Stimulated activated naive CD8-positive, alpha-beta T cell treated with anti-CD3 and anti-CD28 coated beads, Interleukin-15, Interleukin-2, amounts not matched to agents 100 ng/mL and 50 ng/mL, for 24 hours (primary cell): Measurements from ENCODE around the gene DCC.

Experiments
- H3K27ac Mint-ChIP-seq: one replicate; pipeline ENCODE4 v1.8.0; 2021; ENCODE audit warnings: mild to moderate bottlenecking, mixed read lengths
- H3K27me3 Mint-ChIP-seq: one replicate; pipeline ENCODE4 v1.8.0; 2021; ENCODE audit warnings: mixed read lengths
- H3K36me3 Mint-ChIP-seq: one replicate; pipeline ENCODE4 v1.8.0; 2021; ENCODE audit warnings: low read depth, mixed read lengths
- H3K4me1 Mint-ChIP-seq: one replicate; pipeline ENCODE4 v1.8.0; 2021; ENCODE audit warnings: low read depth, mixed read lengths
- H3K4me3 Mint-ChIP-seq: one replicate; pipeline ENCODE4 v1.8.0; 2021; ENCODE audit warnings: mild to moderate bottlenecking, mixed read lengths
- H3K9me3 Mint-ChIP-seq: one replicate; pipeline ENCODE4 v1.8.0; 2021; ENCODE audit warnings: mixed read lengths

Gene DCC

GRCh38 chr18:52339891-52340371 is at the start of gene DCC:
Gene DCC, plus strand, starts transcription at chr18:52340197. Its CDS starts 591 bp downstream, at chr18:52340788.
- no peak within 1 kb of the TSS for H3K27ac Mint-ChIP-seq
- no peaks in the 10 kb centered on the region for H3K4me1 Mint-ChIP-seq
- peaks cover 4% of the 10 kb centered on the region for H3K27me3 Mint-ChIP-seq
- H3K36me3 Mint-ChIP-seq: no peaks in the 10 kb centered on the region
- H3K4me3 Mint-ChIP-seq: no peak within 1 kb of the TSS
- H3K9me3 Mint-ChIP-seq: no peaks in the 10 kb centered on the region

GRCh38 chr18:52310651-52311050 is 29.3 kb upstream of the DCC start:
- Mint-ChIP-seq H3K36me3 (no peaks in the 10 kb centered on the region), H3K27me3 (no peaks in the 10 kb centered on the region), H3K4me1 (no peaks in the 10 kb centered on the region), H3K4me3 (no peak overlapping the region), H3K27ac (no peak overlapping the region), H3K9me3 (peaks cover 18% of the 10 kb centered on the region)

GRCh38 chr18:52311331-52311730 is 28.7 kb upstream of the DCC start:
- Mint-ChIP-seq H3K9me3 (peaks cover 19% of the 10 kb centered on the region), H3K27ac (no peak overlapping the region), H3K4me3 (no peak overlapping the region), H3K36me3 (no peaks in the 10 kb centered on the region), H3K27me3 (no peaks in the 10 kb centered on the region), H3K4me1 (no peaks in the 10 kb centered on the region)

GRCh38 chr18:52312346-52312745 is 27.7 kb upstream of the DCC start:
- Mint-ChIP-seq H3K4me1 (no peaks in the 10 kb centered on the region), H3K27me3 (no peaks in the 10 kb centered on the region), H3K36me3 (no peaks in the 10 kb centered on the region), H3K4me3 (no peak overlapping the region), H3K9me3 (peaks cover 26% of the 10 kb centered on the region), H3K27ac (no peak overlapping the region)

- Mint-ChIP-seq H3K9me3 (peaks cover 26% of the 10 kb centered on the region), H3K4me1 (no peaks in the 10 kb centered on the region), H3K27ac (no peak overlapping the region), H3K36me3 (no peaks in the 10 kb centered on the region), H3K4me3 (no peak overlapping the region), H3K27me3 (no peaks in the 10 kb centered on the region)
Observed at GRCh38 chr18:52313213-52313612, 26.8 kb upstream of the DCC start.

- no peak overlapping the region for H3K27ac Mint-ChIP-seq
- no peak overlapping the region for H3K4me3 Mint-ChIP-seq
- no peaks in the 10 kb centered on the region for H3K4me1 Mint-ChIP-seq
- no peaks in the 10 kb centered on the region for H3K27me3 Mint-ChIP-seq
- peaks cover 15% of the 10 kb centered on the region for H3K9me3 Mint-ChIP-seq
- no peaks in the 10 kb centered on the region for H3K36me3 Mint-ChIP-seq
Observed at GRCh38 chr18:52319424-52319983, 20.5 kb upstream of the DCC start.

- Mint-ChIP-seq H3K9me3 (no peaks in the 10 kb centered on the region), H3K27ac (no peak overlapping the region), H3K27me3 (no peaks in the 10 kb centered on the region), H3K4me1 (no peaks in the 10 kb centered on the region), H3K36me3 (no peaks in the 10 kb centered on the region), H3K4me3 (no peak overlapping the region)
Observed at GRCh38 chr18:52322307-52322706, 17.7 kb upstream of the DCC start.

- Mint-ChIP-seq H3K27me3 (no peaks in the 10 kb centered on the region), H3K4me3 (no peak overlapping the region), H3K36me3 (no peaks in the 10 kb centered on the region), H3K9me3 (no peaks in the 10 kb centered on the region), H3K4me1 (no peaks in the 10 kb centered on the region), H3K27ac (no peak overlapping the region)
Observed at GRCh38 chr18:52323802-52324201, 16.2 kb upstream of the DCC start.

- Mint-ChIP-seq H3K4me3 (no peak overlapping the region), H3K4me1 (no peaks in the 10 kb centered on the region), H3K27ac (no peak overlapping the region), H3K27me3 (no peaks in the 10 kb centered on the region), H3K36me3 (no peaks in the 10 kb centered on the region), H3K9me3 (no peaks in the 10 kb centered on the region)
Observed at GRCh38 chr18:52325997-52326396, 14.0 kb upstream of the DCC start.

- no peaks in the 10 kb centered on the region for H3K4me1 Mint-ChIP-seq
- no peak overlapping the region for H3K27ac Mint-ChIP-seq
- H3K27me3 Mint-ChIP-seq: peaks cover 7% of the 10 kb centered on the region
- H3K9me3 Mint-ChIP-seq: no peaks in the 10 kb centered on the region
- H3K36me3 Mint-ChIP-seq: no peaks in the 10 kb centered on the region
- H3K4me3 Mint-ChIP-seq: no peak overlapping the region
Observed at GRCh38 chr18:52333860-52334259, 6.1 kb upstream of the DCC start.

- Mint-ChIP-seq H3K27ac (no peak overlapping the region), H3K4me1 (no peaks in the 10 kb centered on the region)
Observed at GRCh38 chr18:52334307-52334706, 5.7 kb upstream of the DCC start.

GRCh38 chr18:52334896-52335295 is 5.1 kb upstream of the DCC start:
- Mint-ChIP-seq H3K36me3 (no peaks in the 10 kb centered on the region), H3K27ac (no peak overlapping the region), H3K4me3 (no peak overlapping the region), H3K27me3 (peaks cover 7% of the 10 kb centered on the region), H3K9me3 (no peaks in the 10 kb centered on the region), H3K4me1 (no peaks in the 10 kb centered on the region)

More at GRCh38 chr18:52334307-52334706, 5.7 kb upstream of the DCC start:
- peaks cover 7% of the 10 kb centered on the region for H3K27me3 Mint-ChIP-seq
- no peak overlapping the region for H3K4me3 Mint-ChIP-seq
- no peaks in the 10 kb centered on the region for H3K36me3 Mint-ChIP-seq
- H3K9me3 Mint-ChIP-seq: no peaks in the 10 kb centered on the region

- Mint-ChIP-seq H3K27me3 (peaks cover 7% of the 10 kb centered on the region), H3K9me3 (no peaks in the 10 kb centered on the region), H3K4me1 (no peaks in the 10 kb centered on the region), H3K36me3 (no peaks in the 10 kb centered on the region), H3K4me3 (no peak overlapping the region), H3K27ac (no peak overlapping the region)
Observed at GRCh38 chr18:52337276-52337675, 2.7 kb upstream of the DCC start.

GRCh38 chr18:52340406-52341102 is 557 bp downstream of the DCC start:
- Mint-ChIP-seq H3K27me3 (peaks cover 4% of the 10 kb centered on the region), H3K4me1 (no peaks in the 10 kb centered on the region), H3K4me3 (no peak overlapping the region), H3K36me3 (no peaks in the 10 kb centered on the region), H3K9me3 (no peaks in the 10 kb centered on the region), H3K27ac (no peak overlapping the region)

GRCh38 chr18:52341103-52341432 is 1.1 kb downstream of the DCC start:
- Mint-ChIP-seq H3K27me3 (peaks cover 2% of the 10 kb centered on the region), H3K4me1 (no peaks in the 10 kb centered on the region), H3K4me3 (no peak overlapping the region), H3K9me3 (no peaks in the 10 kb centered on the region), H3K36me3 (no peaks in the 10 kb centered on the region), H3K27ac (no peak overlapping the region)
